ENCODE measurements around the gene MNAT1.

Gene MNAT1

GRCh38 chr14:60986500-60986899 is 251.9 kb downstream of the MNAT1 start:
- TF ChIP-seq CTCF (IDR thresholded peaks at IDR 0.05; ENCODE audit: control extremely low read depth, extremely low read depth, low read depth, missing control alignments), result no peak
- DNase-seq (ENCODE audit: extremely low spot score), result no peak
- CTCF ChIA-PET, result no interaction called here
- POLR2A ChIA-PET, result no interaction called here

- ChIA-PET CTCF (no interaction called here), POLR2A (interaction anchor here (0.6 kb wide), 1 partner anchor 10 kb away, joined by 6 read pairs; no protein-coding TSS in a partner anchor)
- TF ChIP-seq CTCF (IDR thresholded peaks at IDR 0.05; ENCODE audit: control extremely low read depth, extremely low read depth, low read depth, missing control alignments), result no peak
- no peak for DNase-seq (ENCODE audit: extremely low spot score)
Measured at GRCh38 chr14:60989599-60989998, 255.0 kb downstream of the MNAT1 start.

- CTCF ChIA-PET, result no interaction called here
- no peak for TF ChIP-seq CTCF (IDR thresholded peaks at IDR 0.05; ENCODE audit: control extremely low read depth, extremely low read depth, low read depth, missing control alignments)
- no peak for DNase-seq (ENCODE audit: extremely low spot score)
- POLR2A ChIA-PET, result no interaction called here
Measured at GRCh38 chr14:60998617-60999016, 264.1 kb downstream of the MNAT1 start.

GRCh38 chr14:60999536-60999935 is 265.0 kb downstream of the MNAT1 start:
- DNase-seq (ENCODE audit: extremely low spot score), result no peak
- POLR2A ChIA-PET, result no interaction called here
- TF ChIP-seq CTCF (IDR thresholded peaks at IDR 0.05; ENCODE audit: control extremely low read depth, extremely low read depth, low read depth, missing control alignments), result no peak
- CTCF ChIA-PET, result no interaction called here

GRCh38 chr14:61003571-61003970 is 269.0 kb downstream of the MNAT1 start:
- DNase-seq (ENCODE audit: extremely low spot score), result no peak
- no peak for TF ChIP-seq CTCF (IDR thresholded peaks at IDR 0.05; ENCODE audit: control extremely low read depth, extremely low read depth, low read depth, missing control alignments)
- ChIA-PET CTCF (interaction anchor here (1.4 kb wide), 1 partner anchor 347 kb away, joined by 3 read pairs; no protein-coding TSS in a partner anchor), POLR2A (no interaction called here)

GRCh38 chr14:61019537-61019936 is 285.0 kb downstream of the MNAT1 start:
- CTCF ChIA-PET, result interaction anchor here (1.4 to 1.7 kb wide), 2 partner anchors 362 to 394 kb away, joined by 4 to 5 read pairs; no protein-coding TSS in a partner anchor
- TF ChIP-seq CTCF (IDR thresholded peaks at IDR 0.05; ENCODE audit: control extremely low read depth, extremely low read depth, low read depth, missing control alignments), result no peak
- no peak for DNase-seq (ENCODE audit: extremely low spot score)
- POLR2A ChIA-PET, result no interaction called here

Data from GM10248 (cell line).